ENCODE measurements around the gene CRHR1.

DNA sequence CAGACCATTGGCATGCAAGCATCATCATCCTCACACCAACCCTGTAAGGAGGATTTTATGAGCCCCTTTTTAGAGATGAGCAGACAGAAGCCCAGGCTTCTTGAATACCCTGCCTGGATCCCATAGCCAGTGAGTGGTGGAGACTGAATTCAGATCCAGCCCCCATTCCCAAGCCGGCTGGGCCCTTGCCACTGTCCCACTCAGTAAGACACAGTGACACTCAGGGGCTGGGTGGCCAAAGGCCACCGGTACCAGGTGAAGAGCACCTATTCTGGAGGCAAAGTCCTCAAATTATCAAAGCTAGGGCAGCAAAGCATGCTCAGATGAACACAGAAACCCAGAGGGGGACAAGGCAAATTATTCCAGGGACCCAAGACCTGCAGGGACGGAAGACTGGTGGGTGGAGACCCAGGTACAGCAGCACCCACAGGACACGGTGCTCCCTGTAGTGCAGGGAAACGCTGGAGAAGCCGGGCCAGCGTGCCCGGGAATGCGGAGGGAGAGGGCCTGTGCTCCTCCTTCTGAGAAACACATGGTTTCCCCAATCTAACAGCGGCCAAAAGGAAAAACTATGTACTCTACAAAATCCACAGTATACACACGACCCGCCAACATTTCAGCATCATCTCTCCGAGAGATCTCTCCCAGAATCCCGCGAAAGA, 33.2 kb upstream of the CRHR1 start:
- TF ChIP-seq CTCF (conservative IDR thresholded peaks at IDR 0.05 in 1 of 2, IDR thresholded peaks at IDR 0.05 in 1 of 2; ENCODE audit: extremely low read depth in 1 of 2, insufficient read depth in 1 of 2, low read depth in 1 of 2, low read length in 2 of 2) = no peak
- no peak for TF ChIP-seq EZH2 (IDR thresholded peaks at IDR 0.05; ENCODE audit: borderline replicate concordance, low read length)

Data from mammary epithelial cell (primary cell).